Left lung (tissue), 10 donors: ENCODE results near the gene CNOT6L. TPM values are rescaled to one million over a fixed set of nuclear protein-coding genes. Genes with fewer than 3 reads are reported as not detected.

Experiments
- ATAC-seq: fragments of 200-7000 bp; cut with Tn5 transposase; one replicate; pipeline ENCODE4 v1.9.1; 2020; ENCODE audit warnings: moderate library complexity
- DNase-seq, 4 donors: peaks; one replicate each; pipeline ENCODE4 v3.0.0-alpha.2; 2013 to 2020
- H3K27ac ChIP-seq, 2 donors: fragments of 200-600 bp; sonication (generic) in 1 of 2; one replicate each; pipeline versions ENCODE4 v1.5.0 to v1.8.0; 2020 to 2021
- H3K27me3 ChIP-seq, 2 donors: fragments of 200-600 bp; sonication (generic) in 1 of 2; one replicate each; pipeline versions ENCODE4 v1.5.0 to v1.8.0; 2020 to 2021
- H3K36me3 ChIP-seq, 2 donors: fragments of 200-600 bp; sonication (generic) in 1 of 2; one replicate each; pipeline versions ENCODE4 v1.5.0 to v1.8.0; 2020 to 2021
- H3K4me1 ChIP-seq, 2 donors: fragments of 200-600 bp; one replicate each; pipeline ENCODE4 v1.8.0; 2021
- H3K4me3 ChIP-seq, 2 donors: fragments of 200-600 bp; sonication (generic) in 1 of 2; one replicate each; pipeline versions ENCODE4 v1.5.0 to v1.8.0; 2020 to 2021; ENCODE audit warnings: mild to moderate bottlenecking in 1 of 2
- H3K9me3 ChIP-seq, 2 donors: fragments of 200-600 bp; sonication (generic) in 1 of 2; one replicate each; pipeline versions ENCODE4 v1.5.0 to v1.8.0; 2020 to 2021
- intact Hi-C, 2 donors: fragments of 100-400 bp; cut with DNase I; formaldehyde crosslinking; loops; one replicate each; pipeline versions ENCODE4 v1.11.2 to v1.14.2; 2022
- polyA plus RNA-seq, 6 donors: library from polyadenylated mRNA; unstranded; fragments of 120-200 nt; gene quantifications; one replicate each; pipeline ENCODE4 v1.2.1, GENCODE V29; 2013; ENCODE audit not compliant: insufficient read length in 6 of 6
- total RNA-seq, 2 donors: library from RNA; stranded (reverse); fragmentation: NEBNext Ultra II Directional; extraction: Animal tissue kit (Norgen Biotek cat#: 25700); gene quantifications; one replicate each; pipeline ENCODE4 v1.2.1, GENCODE V29; 2021
- TF ChIP-seq, protein P1 (sequence below), 2 donors: fragments of 200-600 bp; sonication (generic) in 1 of 2; IDR thresholded peaks; one replicate each; pipeline versions ENCODE4 v1.5.0 to v1.8.0; 2021; ENCODE audit warnings: antibody characterized with exemption in 2 of 2
- donor health status: DM: no; HTN: yes; CAD: no.
- donor health status: DM: no; HTN: no; CAD: no.

CNOT6L gene
- total and polyA plus RNA-seq, 8 donors = 29.8 to 43.5 (median 34.0) TPM

GRCh38 chr4:77762531-77762930 is 56.6 kb downstream of the CNOT6L start:
- Histone ChIP-seq H3K27ac (no peak overlapping the region), H3K9me3 (peaks cover 0 to 19% of the 10 kb centered on the region in 2 donors), H3K4me1 (no peaks in the 10 kb centered on the region), H3K27me3 (no peaks in the 10 kb centered on the region), H3K36me3 (peaks cover 0 to 10% of the 10 kb centered on the region in 2 donors), H3K4me3 (no peak overlapping the region)
- no peak for ATAC-seq
- no peak for DNase-seq
- TF ChIP-seq, protein P1, sequence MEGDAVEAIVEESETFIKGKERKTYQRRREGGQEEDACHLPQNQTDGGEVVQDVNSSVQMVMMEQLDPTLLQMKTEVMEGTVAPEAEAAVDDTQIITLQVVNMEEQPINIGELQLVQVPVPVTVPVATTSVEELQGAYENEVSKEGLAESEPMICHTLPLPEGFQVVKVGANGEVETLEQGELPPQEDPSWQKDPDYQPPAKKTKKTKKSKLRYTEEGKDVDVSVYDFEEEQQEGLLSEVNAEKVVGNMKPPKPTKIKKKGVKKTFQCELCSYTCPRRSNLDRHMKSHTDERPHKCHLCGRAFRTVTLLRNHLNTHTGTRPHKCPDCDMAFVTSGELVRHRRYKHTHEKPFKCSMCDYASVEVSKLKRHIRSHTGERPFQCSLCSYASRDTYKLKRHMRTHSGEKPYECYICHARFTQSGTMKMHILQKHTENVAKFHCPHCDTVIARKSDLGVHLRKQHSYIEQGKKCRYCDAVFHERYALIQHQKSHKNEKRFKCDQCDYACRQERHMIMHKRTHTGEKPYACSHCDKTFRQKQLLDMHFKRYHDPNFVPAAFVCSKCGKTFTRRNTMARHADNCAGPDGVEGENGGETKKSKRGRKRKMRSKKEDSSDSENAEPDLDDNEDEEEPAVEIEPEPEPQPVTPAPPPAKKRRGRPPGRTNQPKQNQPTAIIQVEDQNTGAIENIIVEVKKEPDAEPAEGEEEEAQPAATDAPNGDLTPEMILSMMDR (IDR thresholded peaks at IDR 0.05) = no peak
- intact Hi-C loops = no loop called here

DNA sequence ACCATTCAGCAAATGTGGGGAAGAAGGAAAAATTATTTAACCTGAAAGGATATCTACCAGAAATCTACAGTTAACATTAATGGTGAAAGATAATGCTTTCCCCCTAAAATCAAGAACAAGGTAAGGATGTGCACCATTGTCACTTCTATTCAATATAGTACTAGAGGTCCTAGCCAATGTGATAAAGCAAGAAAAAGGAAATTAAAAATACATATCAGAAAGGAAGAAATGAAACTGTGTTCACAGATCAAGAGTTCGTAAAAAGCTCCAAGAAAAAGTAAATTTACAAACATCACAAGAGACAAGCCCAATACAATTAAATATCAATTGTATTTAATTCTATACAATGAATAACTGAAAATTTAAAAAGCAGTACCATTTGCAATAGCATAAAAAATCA is 57.6 kb downstream of the CNOT6L start:
- no peak for ATAC-seq
- TF ChIP-seq, protein P1 (IDR thresholded peaks at IDR 0.05) = no peak
- H3K27ac ChIP-seq = no peak overlapping the region
- no peaks in the 10 kb centered on the region for H3K4me1 ChIP-seq
- no peak for DNase-seq
- H3K27me3 ChIP-seq = no peaks in the 10 kb centered on the region
- H3K9me3 ChIP-seq = peaks cover 0 to 19% of the 10 kb centered on the region in 2 donors
- no peak overlapping the region for H3K4me3 ChIP-seq
- intact Hi-C loops = no loop called here
- H3K36me3 ChIP-seq = peaks cover 0 to 13% of the 10 kb centered on the region in 2 donors

- intact Hi-C loops = no loop called here
- DNase-seq (no peak), ATAC-seq (no peak)
- TF ChIP-seq, protein P1 (IDR thresholded peaks at IDR 0.05) = no peak
- peaks cover 0 to 30% of the 10 kb centered on the region in 2 donors for H3K36me3 ChIP-seq
- H3K27me3 ChIP-seq = no peaks in the 10 kb centered on the region
- H3K27ac ChIP-seq = no peak overlapping the region
- no peaks in the 10 kb centered on the region for H3K4me1 ChIP-seq
- H3K9me3 ChIP-seq = peaks cover 0 to 19% of the 10 kb centered on the region in 2 donors
- H3K4me3 ChIP-seq = no peak overlapping the region
Observed at GRCh38 chr4:77758804-77759203, 60.4 kb downstream of the CNOT6L start.

DNA sequence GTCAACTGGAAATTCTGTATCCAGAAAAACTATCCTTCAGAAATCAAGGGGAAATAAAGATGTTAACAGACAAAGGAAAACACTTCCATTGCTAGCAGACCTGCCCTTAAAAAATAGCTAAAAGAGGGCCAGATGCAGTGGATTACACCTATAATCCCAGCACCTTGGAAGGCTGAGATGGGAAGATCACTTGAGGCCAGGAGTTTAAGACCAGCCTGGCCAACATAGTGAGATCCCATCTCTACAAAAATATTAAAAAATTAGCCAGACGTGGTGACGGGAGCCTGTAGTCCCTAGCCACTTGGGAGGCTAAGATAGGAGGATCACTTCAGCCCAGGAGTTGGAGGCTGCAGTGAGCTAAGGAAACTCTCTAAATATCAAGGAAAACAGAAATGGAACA is 67.4 kb downstream of the CNOT6L start:
- H3K36me3 ChIP-seq = peaks cover 0 to 31% of the 10 kb centered on the region in 2 donors
- H3K4me1 ChIP-seq = no peaks in the 10 kb centered on the region
- no peak overlapping the region for H3K4me3 ChIP-seq
- intact Hi-C loops = no loop called here
- H3K27ac ChIP-seq = no peak overlapping the region
- TF ChIP-seq, protein P1 (IDR thresholded peaks at IDR 0.05) = no peak
- H3K9me3 ChIP-seq = peaks cover 0 to 8% of the 10 kb centered on the region in 2 donors
- ATAC-seq = no peak
- DNase-seq = no peak
- H3K27me3 ChIP-seq = no peaks in the 10 kb centered on the region

DNA sequence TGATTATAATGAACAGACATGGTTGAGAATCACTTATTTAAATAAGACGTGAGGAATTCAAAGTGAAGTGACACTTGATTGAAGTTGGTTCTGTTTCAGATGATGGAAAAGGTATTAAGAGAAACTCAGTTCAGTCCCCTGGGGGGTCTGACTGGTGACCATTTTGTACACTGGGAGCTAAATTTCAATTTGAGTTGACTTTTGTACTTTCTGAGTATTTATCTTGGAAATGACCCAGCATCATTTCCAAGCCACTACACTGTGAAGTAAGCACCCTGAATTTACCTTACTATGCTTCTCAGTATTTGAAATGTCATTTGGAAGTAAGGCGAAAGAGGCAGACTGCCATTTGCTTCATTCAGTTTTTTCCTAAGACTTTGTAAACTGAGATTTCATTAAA is 73.4 kb downstream of the CNOT6L start:
- TF ChIP-seq, protein P1 (IDR thresholded peaks at IDR 0.05) = no peak
- Histone ChIP-seq H3K36me3 (peaks cover 0 to 25% of the 10 kb centered on the region in 2 donors), H3K4me3 (no peak overlapping the region), H3K27ac (no peak overlapping the region), H3K4me1 (peaks cover 0 to 4% of the 10 kb centered on the region in 2 donors), H3K9me3 (no peaks in the 10 kb centered on the region), H3K27me3 (no peaks in the 10 kb centered on the region)
- ATAC-seq (peak; percentile 50), DNase-seq (peak in 1 of 4 donors; percentile 31)
- intact Hi-C loops = no loop called here
